CD14-positive monocyte (primary cell): Measurements from ENCODE around the gene ATP4A. TPM values are rescaled to one million over a fixed set of nuclear protein-coding genes. Genes with fewer than 3 reads are reported as not detected.

Source experiments
- DNase-seq, 3 donors: peaks; one replicate each; pipeline ENCODE4 v3.0.0-alpha.2; 2011 to 2022
- H2AFZ ChIP-seq: 2 replicates; pipeline ENCODE4 v1.6.0; 2012; ENCODE audit warnings: mild to moderate bottlenecking, low read depth, low read length, inconsistent platforms; ENCODE audit not compliant: insufficient read depth, poor library complexity, severe bottlenecking
- H3K27ac ChIP-seq, 2 donors: 1 replicate in 1 of 2; 2 replicates in 1 of 2; pipeline ENCODE4 v1.5.1; 2012 to 2013; ENCODE audit warnings: low read length in 2 of 2, control low read depth in 1 of 2, inconsistent platforms in 1 of 2, low read depth in 1 of 2, mild to moderate bottlenecking in 1 of 2
- H3K27me3 ChIP-seq, 2 donors: one replicate each; pipeline versions ENCODE4 v1.6.0 to v1.6.1; 2011 to 2013; ENCODE audit warnings: low read length in 2 of 2; ENCODE audit not compliant: control insufficient read depth in 2 of 2, insufficient read depth in 2 of 2
- H3K36me3 ChIP-seq, 2 donors: replicated peaks in 1 of 2; 1 replicate in 1 of 2; 2 replicates in 1 of 2; pipeline versions ENCODE4 v1.5.1 to v1.6.1; 2012 to 2013; ENCODE audit warnings: low read length in 2 of 2, control low read depth in 1 of 2, inconsistent platforms in 1 of 2, mild to moderate bottlenecking in 1 of 2; ENCODE audit not compliant: insufficient read depth in 2 of 2, control insufficient read depth in 1 of 2
- H3K4me1 ChIP-seq, 2 donors: 1 replicate in 1 of 2; 2 replicates in 1 of 2; pipeline versions ENCODE4 v1.5.1 to v1.6.1; 2012 to 2013; ENCODE audit warnings: low read length in 2 of 2, control low read depth in 1 of 2, inconsistent platforms in 1 of 2, mild to moderate bottlenecking in 1 of 2, moderate library complexity in 1 of 2; ENCODE audit not compliant: insufficient read depth in 2 of 2, control insufficient read depth in 1 of 2
- H3K4me2 ChIP-seq: replicated peaks from 2 replicates; pipeline ENCODE3; 2012; ENCODE audit warnings: low read length, moderate library complexity, mild to moderate bottlenecking; ENCODE audit not compliant: poor library complexity, severe bottlenecking; ENCODE audit errors: extremely low read depth
- H3K4me3 ChIP-seq, 3 experiments: fragments of 200-600 bp in 1 of 3; sonication (generic) in 1 of 3; replicated peaks in 1 of 3; 1 replicate in 2 of 3; 2 replicates in 1 of 3; pipeline ENCODE4 v1.5.1; 2011 to 2013; ENCODE audit warnings: low read length in 3 of 3, mild to moderate bottlenecking in 3 of 3, control low read depth in 2 of 3, low read depth in 2 of 3, inconsistent platforms in 1 of 3, moderate library complexity in 1 of 3
- H3K79me2 ChIP-seq: 2 replicates; pipeline ENCODE4 v1.6.0; 2012; ENCODE audit warnings: mild to moderate bottlenecking, control low read depth, inconsistent platforms, low read length, moderate library complexity; ENCODE audit not compliant: insufficient read depth
- H3K9ac ChIP-seq: 2 replicates; pipeline ENCODE4 v1.6.0; 2017; ENCODE audit warnings: low read length, mild to moderate bottlenecking; ENCODE audit not compliant: insufficient read depth, poor library complexity, severe bottlenecking
- H3K9me3 ChIP-seq, 2 donors: replicated peaks in 1 of 2; 1 replicate in 1 of 2; 2 replicates in 1 of 2; pipeline versions ENCODE4 v1.5.1 to v1.6.1; 2012 to 2013; ENCODE audit warnings: low read length in 2 of 2, control low read depth in 1 of 2; ENCODE audit not compliant: control insufficient read depth in 1 of 2, insufficient read depth in 1 of 2
- H4K20me1 ChIP-seq: 2 replicates; pipeline ENCODE4 v1.6.0; 2012; ENCODE audit warnings: mild to moderate bottlenecking, low read length, control low read depth, moderate library complexity; ENCODE audit not compliant: insufficient read depth
- H3K27ac Mint-ChIP-seq, 7 donors: one replicate each; pipeline ENCODE4 v1.8.0; 2020; ENCODE audit warnings: mild to moderate bottlenecking in 7 of 7, mixed read lengths in 7 of 7, moderate library complexity in 6 of 7, inconsistent platforms in 2 of 7
- H3K27me3 Mint-ChIP-seq, 3 donors: one replicate each; pipeline ENCODE4 v1.8.0; 2021 to 2022; ENCODE audit warnings: low read depth in 3 of 3, mild to moderate bottlenecking in 3 of 3, mixed read lengths in 3 of 3, moderate library complexity in 3 of 3, inconsistent platforms in 1 of 3
- H3K36me3 Mint-ChIP-seq, 2 donors: one replicate each; pipeline ENCODE4 v1.8.0; 2020; ENCODE audit warnings: mixed read lengths in 2 of 2, inconsistent platforms in 1 of 2, mild to moderate bottlenecking in 1 of 2
- H3K4me1 Mint-ChIP-seq: one replicate; pipeline ENCODE4 v1.8.0; 2020; ENCODE audit warnings: mild to moderate bottlenecking, mixed read lengths
- H3K4me3 Mint-ChIP-seq, 2 donors: one replicate each; pipeline ENCODE4 v1.8.0; 2020; ENCODE audit warnings: mild to moderate bottlenecking in 2 of 2, mixed read lengths in 2 of 2, moderate library complexity in 1 of 2
- H3K9me3 Mint-ChIP-seq, 7 donors: one replicate each; pipeline ENCODE4 v1.8.0; 2020 to 2022; ENCODE audit warnings: mixed read lengths in 7 of 7, mild to moderate bottlenecking in 6 of 7, moderate library complexity in 6 of 7, inconsistent platforms in 2 of 7
- WGBS: methylation state at CpG from one replicate; pipeline ENCODE4 v1.1.5; 2013; ENCODE audit warnings: missing lambda C conversion rate; ENCODE audit not compliant: insufficient coverage; 5-methylcytosine and 5-hydroxymethylcytosine counted together
- intact Hi-C, 2 donors: fragments of 100-400 bp; cut with micrococcal nuclease; formaldehyde crosslinking; loops; one replicate each; pipeline versions ENCODE4 v1.15.0 to v1.15.1; 2023
- polyA plus RNA-seq, 3 donors: library from polyadenylated mRNA; depleted of rRNA in 1 of 3; unstranded in 2 of 3; stranded (reverse) in 1 of 3; fragments of 300-500 nt in 2 of 3; fragments of >200 nt in 1 of 3; fragmentation: Illumina TruSeq in 2 of 3; gene quantifications; 1 replicate in 2 of 3; 2 replicates in 1 of 3; pipeline ENCODE4 v1.2.3, GENCODE V29; 2012 to 2021
- TF ChIP-seq, protein P1 (sequence below): fragments of 200-600 bp; IDR thresholded peaks from one replicate; pipeline ENCODE4 v1.8.0; 2022; ENCODE audit warnings: antibody characterized with exemption, mild to moderate bottlenecking

The ATP4A gene
- polyA plus RNA-seq, 3 donors = not detected

- Mint-ChIP-seq H3K27me3 (peaks cover 8 to 37% (median 12%) of the 10 kb centered on the region in 3 donors), H3K9me3 (peaks cover under 1 to 17% (median 9%) of the 10 kb centered on the region in 7 donors), H3K4me3 (no peak overlapping the region), H3K36me3 (no peaks in the 10 kb centered on the region), H3K27ac (no peak overlapping the region), H3K4me1 (no peaks in the 10 kb centered on the region)
- Histone ChIP-seq H3K9me3 (peaks cover 0 to 7% of the 10 kb centered on the region in 2 donors), H3K27ac (no peak overlapping the region), H3K79me2 (no peaks in the 10 kb centered on the region), H3K4me1 (no peaks in the 10 kb centered on the region), H3K4me2 (no peak overlapping the region), H3K36me3 (no peaks in the 10 kb centered on the region), H3K4me3 (no peak overlapping the region), H3K9ac (no peak overlapping the region), H3K27me3 (peaks cover 0 to 2% of the 10 kb centered on the region in 2 donors), H4K20me1 (no peaks in the 10 kb centered on the region), H2AFZ (no peak overlapping the region)
- WGBS = no CpG with 5 or more reads among the region's 1 CpG
- TF ChIP-seq, protein P1, sequence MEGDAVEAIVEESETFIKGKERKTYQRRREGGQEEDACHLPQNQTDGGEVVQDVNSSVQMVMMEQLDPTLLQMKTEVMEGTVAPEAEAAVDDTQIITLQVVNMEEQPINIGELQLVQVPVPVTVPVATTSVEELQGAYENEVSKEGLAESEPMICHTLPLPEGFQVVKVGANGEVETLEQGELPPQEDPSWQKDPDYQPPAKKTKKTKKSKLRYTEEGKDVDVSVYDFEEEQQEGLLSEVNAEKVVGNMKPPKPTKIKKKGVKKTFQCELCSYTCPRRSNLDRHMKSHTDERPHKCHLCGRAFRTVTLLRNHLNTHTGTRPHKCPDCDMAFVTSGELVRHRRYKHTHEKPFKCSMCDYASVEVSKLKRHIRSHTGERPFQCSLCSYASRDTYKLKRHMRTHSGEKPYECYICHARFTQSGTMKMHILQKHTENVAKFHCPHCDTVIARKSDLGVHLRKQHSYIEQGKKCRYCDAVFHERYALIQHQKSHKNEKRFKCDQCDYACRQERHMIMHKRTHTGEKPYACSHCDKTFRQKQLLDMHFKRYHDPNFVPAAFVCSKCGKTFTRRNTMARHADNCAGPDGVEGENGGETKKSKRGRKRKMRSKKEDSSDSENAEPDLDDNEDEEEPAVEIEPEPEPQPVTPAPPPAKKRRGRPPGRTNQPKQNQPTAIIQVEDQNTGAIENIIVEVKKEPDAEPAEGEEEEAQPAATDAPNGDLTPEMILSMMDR = no peak
- DNase-seq = no peak
- intact Hi-C loops = no loop called here
These were observed 19.3 kb upstream of the ATP4A start for GRCh38 chr19:35582760-35583159.

GRCh38 chr19:35578707-35579106, 15.2 kb upstream of the ATP4A start:
- 85% methylated on average over 4 of the region's 7 CpGs for WGBS
- Mint-ChIP-seq H3K4me1 (no peaks in the 10 kb centered on the region), H3K4me3 (no peak overlapping the region), H3K27me3 (peaks cover 6 to 18% (median 6%) of the 10 kb centered on the region in 3 donors), H3K36me3 (no peaks in the 10 kb centered on the region), H3K9me3 (peaks cover 20 to 40% (median 37%) of the 10 kb centered on the region in 7 donors), H3K27ac (no peak overlapping the region)
- TF ChIP-seq, protein P1 = no peak
- Histone ChIP-seq H2AFZ (no peak overlapping the region), H3K27me3 (no peaks in the 10 kb centered on the region), H3K79me2 (no peaks in the 10 kb centered on the region), H3K4me1 (no peaks in the 10 kb centered on the region), H3K4me2 (no peak overlapping the region), H3K9ac (no peak overlapping the region), H3K9me3 (peaks cover 26 to 27% of the 10 kb centered on the region in 2 donors), H4K20me1 (no peaks in the 10 kb centered on the region), H3K27ac (no peak overlapping the region), H3K36me3 (no peaks in the 10 kb centered on the region), H3K4me3 (no peak overlapping the region)
- intact Hi-C loops = no loop called here
- no peak for DNase-seq
